PFSK-1 (cell line): ENCODE data around the gene KRTAP6-3.

Source experiments
- FOXP2 ChIP-seq: optimal IDR thresholded peaks from 2 replicates; pipeline ENCODE3; 2011; ENCODE audit warnings: borderline replicate concordance, control low read depth, inconsistent platforms; ENCODE audit not compliant: insufficient read depth; ENCODE audit errors: extremely low read length, extremely low read depth
- POLR2AphosphoS5 ChIP-seq: IDR thresholded peaks from 2 replicates; pipeline ENCODE4 v1.6.1; 2012; ENCODE audit warnings: low read depth, mild to moderate bottlenecking, control low read depth, low read length, moderate library complexity
- SIN3A ChIP-seq: IDR thresholded peaks from 2 replicates; pipeline ENCODE4 v1.6.1; 2012; ENCODE audit warnings: mild to moderate bottlenecking, low read length, moderate library complexity, borderline replicate concordance; ENCODE audit not compliant: insufficient read depth
- TAF1 ChIP-seq: IDR thresholded peaks from 2 replicates; pipeline ENCODE4 v1.6.1; 2012; ENCODE audit warnings: low read length, control low read depth, borderline replicate concordance; ENCODE audit not compliant: insufficient read depth
- TF ChIP-seq, protein P1 (sequence below), 2 experiments: IDR thresholded peaks; 2 replicates each; pipeline versions ENCODE4 v1.6.1 to v1.8.0; 2011 to 2012; ENCODE audit warnings: low read depth in 2 of 2, low read length in 2 of 2, control low read depth in 1 of 2, inconsistent platforms in 1 of 2, mild to moderate bottlenecking in 1 of 2, moderate library complexity in 1 of 2; ENCODE audit not compliant: insufficient read depth in 1 of 2

Gene KRTAP6-3

DNA sequence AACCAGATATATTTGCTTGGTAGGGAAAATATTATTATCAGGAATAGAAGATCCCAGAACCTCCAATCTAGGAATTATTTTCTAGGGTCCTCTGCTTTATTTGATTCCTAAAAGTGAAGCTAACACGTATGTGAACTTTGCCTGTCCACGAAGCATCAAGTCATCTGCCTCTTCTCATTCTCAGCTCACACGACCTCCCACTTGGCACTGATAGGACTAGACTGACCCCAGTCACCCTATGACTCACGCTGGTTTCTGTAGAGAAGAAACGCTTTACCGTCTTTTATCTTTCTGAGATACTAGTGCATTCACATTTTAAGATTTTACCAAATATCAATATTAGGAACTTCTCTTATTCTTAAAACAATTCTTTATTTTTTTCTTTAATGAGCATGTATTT is 29.2 kb upstream of the KRTAP6-3 start:
- TF ChIP-seq FOXP2 (no peak), TAF1 (no peak), POLR2AphosphoS5 (no peak), SIN3A (no peak)
- TF ChIP-seq, protein P1, sequence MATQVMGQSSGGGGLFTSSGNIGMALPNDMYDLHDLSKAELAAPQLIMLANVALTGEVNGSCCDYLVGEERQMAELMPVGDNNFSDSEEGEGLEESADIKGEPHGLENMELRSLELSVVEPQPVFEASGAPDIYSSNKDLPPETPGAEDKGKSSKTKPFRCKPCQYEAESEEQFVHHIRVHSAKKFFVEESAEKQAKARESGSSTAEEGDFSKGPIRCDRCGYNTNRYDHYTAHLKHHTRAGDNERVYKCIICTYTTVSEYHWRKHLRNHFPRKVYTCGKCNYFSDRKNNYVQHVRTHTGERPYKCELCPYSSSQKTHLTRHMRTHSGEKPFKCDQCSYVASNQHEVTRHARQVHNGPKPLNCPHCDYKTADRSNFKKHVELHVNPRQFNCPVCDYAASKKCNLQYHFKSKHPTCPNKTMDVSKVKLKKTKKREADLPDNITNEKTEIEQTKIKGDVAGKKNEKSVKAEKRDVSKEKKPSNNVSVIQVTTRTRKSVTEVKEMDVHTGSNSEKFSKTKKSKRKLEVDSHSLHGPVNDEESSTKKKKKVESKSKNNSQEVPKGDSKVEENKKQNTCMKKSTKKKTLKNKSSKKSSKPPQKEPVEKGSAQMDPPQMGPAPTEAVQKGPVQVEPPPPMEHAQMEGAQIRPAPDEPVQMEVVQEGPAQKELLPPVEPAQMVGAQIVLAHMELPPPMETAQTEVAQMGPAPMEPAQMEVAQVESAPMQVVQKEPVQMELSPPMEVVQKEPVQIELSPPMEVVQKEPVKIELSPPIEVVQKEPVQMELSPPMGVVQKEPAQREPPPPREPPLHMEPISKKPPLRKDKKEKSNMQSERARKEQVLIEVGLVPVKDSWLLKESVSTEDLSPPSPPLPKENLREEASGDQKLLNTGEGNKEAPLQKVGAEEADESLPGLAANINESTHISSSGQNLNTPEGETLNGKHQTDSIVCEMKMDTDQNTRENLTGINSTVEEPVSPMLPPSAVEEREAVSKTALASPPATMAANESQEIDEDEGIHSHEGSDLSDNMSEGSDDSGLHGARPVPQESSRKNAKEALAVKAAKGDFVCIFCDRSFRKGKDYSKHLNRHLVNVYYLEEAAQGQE (IDR thresholded peaks at IDR 0.05; ENCODE audit: insufficient read depth in 1 of 2, low read depth in 2 of 2, low read length in 2 of 2), result no peak

DNA sequence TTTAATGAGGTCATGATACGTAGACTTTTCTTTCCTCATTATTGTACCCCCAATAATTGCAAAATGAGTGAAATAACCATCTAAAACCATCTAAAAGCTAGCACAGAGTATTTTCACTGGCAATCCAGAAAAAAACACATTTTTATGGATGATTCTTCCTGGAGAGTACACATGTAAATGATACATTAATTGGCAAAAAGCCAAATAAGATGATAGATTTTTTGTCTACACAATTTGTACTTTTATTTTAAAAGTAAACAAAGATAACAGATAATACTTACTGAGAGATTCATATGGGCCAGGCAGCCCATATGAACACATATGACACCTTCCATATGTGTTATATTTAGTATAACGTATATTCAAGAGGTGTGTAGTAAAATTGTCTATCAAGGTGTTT is 28.6 kb upstream of the KRTAP6-3 start:
- TF ChIP-seq, protein P1 (IDR thresholded peaks at IDR 0.05; ENCODE audit: insufficient read depth in 1 of 2, low read depth in 2 of 2, low read length in 2 of 2), result no peak
- no peak for TF ChIP-seq SIN3A
- no peak for TF ChIP-seq TAF1
- no peak for TF ChIP-seq FOXP2
- TF ChIP-seq POLR2AphosphoS5, result no peak

DNA sequence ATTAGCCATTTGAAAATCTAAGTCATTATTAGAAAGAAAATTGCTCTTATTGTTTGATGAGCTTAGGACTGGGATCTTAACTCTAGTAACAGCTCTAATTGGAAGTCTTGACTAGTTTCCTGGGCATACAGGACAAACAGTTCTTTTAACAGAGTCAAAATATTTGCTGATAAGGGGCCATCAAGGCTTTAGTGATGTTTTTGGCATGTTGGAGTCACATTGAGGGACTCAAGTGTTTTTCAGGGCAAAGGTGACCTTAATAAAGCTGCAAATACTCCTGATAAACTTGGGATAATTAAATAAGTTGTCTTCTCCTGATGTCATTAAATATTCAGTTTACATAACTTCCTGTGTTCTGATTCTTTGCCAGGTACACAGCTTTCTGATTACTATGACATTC is 24.6 kb upstream of the KRTAP6-3 start:
- TF ChIP-seq SIN3A (no peak), FOXP2 (no peak), POLR2AphosphoS5 (no peak), TAF1 (no peak)
- TF ChIP-seq, protein P1 (IDR thresholded peaks at IDR 0.05; ENCODE audit: insufficient read depth in 1 of 2, low read depth in 2 of 2, low read length in 2 of 2), result no peak

DNA sequence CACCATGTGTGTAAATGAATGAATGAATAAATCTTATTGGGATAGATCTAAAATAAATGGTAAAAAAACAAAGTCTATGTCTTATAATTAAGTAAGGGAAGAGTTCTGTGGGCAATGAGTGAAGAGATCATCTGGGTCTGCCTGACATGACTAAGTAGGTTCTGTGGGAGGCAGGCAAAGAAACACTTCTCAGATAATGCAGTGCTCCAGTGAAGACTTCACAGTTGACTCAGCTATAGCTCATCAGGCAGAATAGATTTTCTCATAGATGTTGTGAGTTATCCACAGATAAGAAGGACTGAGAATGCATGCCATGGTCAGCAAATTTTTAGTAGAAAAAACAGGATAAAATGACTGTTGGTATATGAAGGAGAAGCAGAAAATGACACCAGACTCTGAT is 14.5 kb upstream of the KRTAP6-3 start:
- TF ChIP-seq, protein P1 (IDR thresholded peaks at IDR 0.05; ENCODE audit: insufficient read depth in 1 of 2, low read depth in 2 of 2, low read length in 2 of 2), result no peak
- TF ChIP-seq FOXP2, result no peak
- TF ChIP-seq TAF1, result no peak
- TF ChIP-seq POLR2AphosphoS5, result no peak
- TF ChIP-seq SIN3A, result no peak

DNA sequence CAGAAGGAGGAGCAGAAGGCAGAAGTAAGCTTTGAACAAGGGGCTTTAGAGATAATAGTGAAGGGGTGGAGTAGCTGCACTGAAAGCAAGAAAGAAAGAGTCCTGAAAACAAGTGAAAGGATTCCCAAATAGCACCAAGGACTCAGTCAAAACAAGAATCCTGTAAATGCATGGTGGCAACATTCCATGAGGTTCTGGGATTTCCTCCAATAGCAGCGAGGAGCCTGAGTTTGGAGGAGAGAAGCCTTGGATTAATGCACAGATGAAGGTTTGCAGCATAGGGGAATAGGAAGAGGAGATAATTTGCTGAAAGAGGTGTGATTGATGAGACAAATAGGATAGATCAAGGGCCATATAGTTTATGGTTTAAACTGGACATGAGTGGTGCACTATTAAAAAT is 12.9 kb upstream of the KRTAP6-3 start:
- TF ChIP-seq TAF1 (no peak), FOXP2 (no peak)

DNA sequence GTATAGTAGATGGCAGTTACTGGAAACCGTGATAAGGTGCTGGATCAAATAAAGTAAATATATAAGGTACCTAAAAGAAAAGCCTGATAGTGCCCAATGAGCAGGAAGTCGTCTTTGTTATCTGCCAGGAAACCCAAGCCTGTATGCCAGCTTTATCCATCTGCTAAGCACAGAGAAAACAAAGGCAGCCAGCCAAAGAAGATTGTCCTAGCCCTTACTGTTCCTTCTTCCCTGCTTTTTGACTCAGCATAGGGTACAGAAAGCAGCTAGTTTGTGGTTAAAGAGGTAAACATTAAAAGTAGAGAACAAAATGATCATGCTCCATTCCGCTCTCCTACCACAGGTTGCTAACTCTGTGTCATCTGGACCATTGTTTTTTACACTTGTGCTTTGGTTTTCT is 12.1 kb upstream of the KRTAP6-3 start:
- TF ChIP-seq POLR2AphosphoS5 (no peak), TAF1 (no peak), SIN3A (no peak), FOXP2 (no peak)
- TF ChIP-seq, protein P1 (IDR thresholded peaks at IDR 0.05; ENCODE audit: insufficient read depth in 1 of 2, low read depth in 2 of 2, low read length in 2 of 2), result no peak
